Measurements from ENCODE around the gene CLCN7.
"Not testable (repeated sequence)": the region's sequence is repeated elsewhere in the genome, so short reads cannot be mapped to it uniquely, and the experiment has no call there.

The CLCN7 gene

GRCh38 chr16:1445518-1446203 lies 29.2 kb downstream of the CLCN7 start:
- no peak for DNase-seq (ENCODE audit: low spot score)

- DNase-seq (ENCODE audit: low spot score), result no peak
These were observed 29.9 kb downstream of the CLCN7 start for GRCh38 chr16:1444730-1445517.

GRCh38 chr16:1443980-1444729 lies 30.7 kb downstream of the CLCN7 start, which contains the start of gene CCDC154:
Gene CCDC154 (minus strand): TSS chr16:1444556. CDS start chr16:1444322, 234 bp downstream.
- no peak for DNase-seq (ENCODE audit: low spot score)

GRCh38 chr16:1443403-1443973 lies 31.3 kb downstream of the CLCN7 start:
- no peak for DNase-seq (ENCODE audit: low spot score)

- DNase-seq (ENCODE audit: low spot score), result no peak
These were observed 32.1 kb downstream of the CLCN7 start for GRCh38 chr16:1442697-1443096.

GRCh38 chr16:1441391-1441829 lies 33.4 kb downstream of the CLCN7 start:
- no peak for DNase-seq (ENCODE audit: low spot score)

GRCh38 chr16:1439699-1440074 lies 35.1 kb downstream of the CLCN7 start:
- DNase-seq (ENCODE audit: low spot score), result not testable (repeated sequence)

GRCh38 chr16:1439058-1439698 lies 35.6 kb downstream of the CLCN7 start:
- DNase-seq (ENCODE audit: low spot score), result no peak

- DNase-seq (ENCODE audit: low spot score), result no peak
These were observed 36.4 kb downstream of the CLCN7 start for GRCh38 chr16:1438229-1439057.

GRCh38 chr16:1437606-1438005 lies 37.2 kb downstream of the CLCN7 start:
- no peak for DNase-seq (ENCODE audit: low spot score)

GRCh38 chr16:1436731-1437355 lies 38.0 kb downstream of the CLCN7 start:
- no peak for DNase-seq (ENCODE audit: low spot score)

- no peak for DNase-seq (ENCODE audit: low spot score)
These were observed 38.7 kb downstream of the CLCN7 start for GRCh38 chr16:1435921-1436697.

- no peak for DNase-seq (ENCODE audit: low spot score)
These were observed 39.9 kb downstream of the CLCN7 start for GRCh38 chr16:1434644-1435592.

GRCh38 chr16:1433756-1434155 lies 41.1 kb downstream of the CLCN7 start:
- DNase-seq (ENCODE audit: low spot score), result no peak

GRCh38 chr16:1433263-1433560 lies 41.6 kb downstream of the CLCN7 start:
- no peak for DNase-seq (ENCODE audit: low spot score)

GRCh38 chr16:1432388-1433262 lies 42.2 kb downstream of the CLCN7 start:
- no peak for DNase-seq (ENCODE audit: low spot score)

GRCh38 chr16:1431497-1432270 lies 43.1 kb downstream of the CLCN7 start:
- no peak for DNase-seq (ENCODE audit: low spot score)

Measured in SW480 (cell line).